DND-41 (cell line): Measurements from ENCODE around the gene VSTM2B.

Source experiments
- CTCF ChIP-seq: IDR thresholded peaks from 2 replicates; pipeline ENCODE4 v1.5.1; 2012; ENCODE audit warnings: borderline replicate concordance, low read length, moderate library complexity, mild to moderate bottlenecking; ENCODE audit not compliant: poor library complexity, severe bottlenecking; ENCODE audit errors: extremely low read depth
- EZH2 ChIP-seq: IDR thresholded peaks from 3 replicates; pipeline ENCODE4 v1.6.1; 2012; ENCODE audit warnings: borderline replicate concordance, low read depth, mild to moderate bottlenecking, moderate library complexity, low read length, inconsistent platforms; ENCODE audit not compliant: severe bottlenecking

- TF ChIP-seq CTCF: peak; percentile 91
- TF ChIP-seq EZH2: no peak
These were observed 84.9 kb downstream of the VSTM2B start for GRCh38 chr19:29610574-29611271.
